Fibroblast of the conjunctiva (primary cell): ENCODE measurements around the gene POLR2B.
"Not testable (repeated sequence)": the region's sequence is repeated elsewhere in the genome, so short reads cannot be mapped to it uniquely, and the experiment has no call there.

Experiments
- DNase-seq: peaks from one replicate; pipeline ENCODE4 v3.0.0-alpha.2; 2010; ENCODE audit warnings: low read depth

The POLR2B gene

GRCh38 chr4:56986952-56987351, 8.3 kb downstream of the POLR2B start:
- DNase-seq: no peak

GRCh38 chr4:56990109-56990905, 11.6 kb downstream of the POLR2B start:
- DNase-seq: peak; percentile 47

GRCh38 chr4:56995525-56995924, 16.8 kb downstream of the POLR2B start:
- peak; percentile 93 for DNase-seq

- no peak for DNase-seq
These were observed 21.1 kb downstream of the POLR2B start for GRCh38 chr4:56999751-57000150.

- DNase-seq: no peak
These were observed 34.9 kb downstream of the POLR2B start for GRCh38 chr4:57013543-57014120.

GRCh38 chr4:57018980-57019379, 40.3 kb downstream of the POLR2B start:
- DNase-seq: no peak

GRCh38 chr4:57020467-57021101, 41.9 kb downstream of the POLR2B start:
- peak; percentile 18 for DNase-seq

GRCh38 chr4:57023104-57023503, 44.4 kb downstream of the POLR2B start:
- DNase-seq: no peak

GRCh38 chr4:57034520-57034919, 55.8 kb downstream of the POLR2B start:
- no peak for DNase-seq

- no peak for DNase-seq
These were observed 59.4 kb downstream of the POLR2B start for GRCh38 chr4:57037982-57038604.

GRCh38 chr4:57039345-57039744, 60.6 kb downstream of the POLR2B start:
- DNase-seq: no peak

GRCh38 chr4:57040510-57040909, 61.8 kb downstream of the POLR2B start:
- DNase-seq: no peak

GRCh38 chr4:57041020-57041419, 62.3 kb downstream of the POLR2B start:
- no peak for DNase-seq

- no peak for DNase-seq
These were observed 64.0 kb downstream of the POLR2B start for GRCh38 chr4:57042711-57043169.

- DNase-seq: peak; percentile 85
These were observed 64.9 kb downstream of the POLR2B start for GRCh38 chr4:57043347-57044251.

GRCh38 chr4:57044279-57044678, 65.6 kb downstream of the POLR2B start:
- peak; percentile 82 for DNase-seq

- no peak for DNase-seq
These were observed 66.3 kb downstream of the POLR2B start for GRCh38 chr4:57044996-57045395.

- DNase-seq: not testable (repeated sequence)
These were observed 68.3 kb downstream of the POLR2B start for GRCh38 chr4:57047046-57047445.

GRCh38 chr4:57048590-57049304, 70.1 kb downstream of the POLR2B start:
- no peak for DNase-seq

- DNase-seq: no peak
These were observed 72.4 kb downstream of the POLR2B start for GRCh38 chr4:57051095-57051494.

GRCh38 chr4:57051524-57051923, 72.8 kb downstream of the POLR2B start:
- no peak for DNase-seq
